HCT116 (cell line): ENCODE measurements around the gene RTL10. TPM values are rescaled to one million over a fixed set of nuclear protein-coding genes. Genes with fewer than 3 reads are reported as not detected.

Experiments
- ATAC-seq: fragments of 200-7000 bp; cut with Tn5 transposase; 2 replicates; pipeline ENCODE4 v1.9.1; 2020; ENCODE audit warnings: mild to moderate bottlenecking, moderate library complexity
- BruUV-seq: library from RNA; stranded (reverse); fragments of 400-500 nt; replicated peaks from 2 replicates; lab custom pipeline; 2021; lab: Mats Ljungman, UMichigan
- CTCF ChIA-PET: fragments of 300-600 bp; sonication (Branson Sonifier 250); formaldehyde crosslinking; loops from one replicate; lab custom pipeline; 2021; ENCODE audit warnings: antibody characterized with exemption; lab: Charles Lee
- POLR2A ChIA-PET: fragments of 300-600, 350-600 bp; sonication (Branson Sonifier 250); formaldehyde crosslinking; loops from one replicate; lab custom pipeline; 2021; ENCODE audit warnings: antibody characterized with exemption; lab: Charles Lee
- RAD21 ChIA-PET, 2 experiments: fragments of 300-600 bp; sonication (Branson Sonifier 250); formaldehyde crosslinking; loops; one replicate each; lab custom pipeline; 2023; ENCODE audit warnings: low total read pairs in 2 of 2; ENCODE audit not compliant: uncharacterized antibody in 2 of 2, unreplicated experiment in 2 of 2, low non-redundant PET in 1 of 2; lab: Charles Lee
- DNase-seq: peaks from one replicate; pipeline ENCODE4 v3.0.0-alpha.2; 2010; ENCODE audit warnings: low read depth, low spot score
- H2AFZ ChIP-seq: fragments of 200-600 bp; shearing (Covaris generic), sonication (generic); 2 replicates; pipeline ENCODE4 v1.6.1; 2017; ENCODE audit warnings: low read depth, mixed run types, mixed read lengths, antibody characterized with exemption, low read length; ENCODE audit not compliant: poor library complexity, severe bottlenecking
- H3K27ac ChIP-seq: 2 replicates; pipeline ENCODE4 v1.5.1; 2012; ENCODE audit warnings: low read depth, low read length
- H3K27me3 ChIP-seq: fragments of 200-600 bp; sonication (generic); 2 replicates; pipeline ENCODE4 v1.6.1; 2016; ENCODE audit warnings: mixed run types, low read length, mixed read lengths; ENCODE audit not compliant: insufficient read depth
- H3K36me3 ChIP-seq, 2 experiments: fragments of 200-500 bp in 1 of 2; fragments of 200-600 bp in 1 of 2; sonication (Bioruptor generic) in 1 of 2; sonication (generic) in 1 of 2; 2 replicates each; pipeline versions ENCODE4 v1.5.1 to v1.6.1; 2014 to 2016; ENCODE audit warnings: low read length in 2 of 2, inconsistent platforms in 1 of 2, mixed read lengths in 1 of 2, mixed run types in 1 of 2; ENCODE audit not compliant: insufficient read depth in 2 of 2, control insufficient read depth in 1 of 2
- H3K4me1 ChIP-seq, 2 experiments: fragments of 200-600 bp in 1 of 2; sonication (generic) in 1 of 2; 2 replicates each; pipeline versions ENCODE4 v1.5.1 to v1.6.1; 2012 to 2017; ENCODE audit warnings: low read length in 2 of 2, inconsistent platforms in 1 of 2, mild to moderate bottlenecking in 1 of 2, mixed read lengths in 1 of 2, mixed run types in 1 of 2, moderate library complexity in 1 of 2; ENCODE audit not compliant: insufficient read depth in 2 of 2, control insufficient read depth in 1 of 2
- H3K4me2 ChIP-seq: fragments of 200-600 bp; sonication (generic); 2 replicates; pipeline ENCODE4 v1.6.1; 2017; ENCODE audit warnings: mixed run types, low read length, mixed read lengths
- H3K4me3 ChIP-seq, 2 experiments: fragments of 200-600 bp in 1 of 2; sonication (generic) in 1 of 2; replicated peaks in 1 of 2; 2 replicates each; pipeline ENCODE4 v1.5.1; 2011 to 2016; ENCODE audit warnings: low read length in 2 of 2, control low read depth in 1 of 2, low read depth in 1 of 2, mild to moderate bottlenecking in 1 of 2, mixed read lengths in 1 of 2, mixed run types in 1 of 2
- H3K79me2 ChIP-seq: fragments of 200-600 bp; sonication (generic); 2 replicates; pipeline ENCODE4 v1.6.1; 2017; ENCODE audit warnings: mild to moderate bottlenecking, mixed run types, low read length, moderate library complexity, mixed read lengths; ENCODE audit not compliant: insufficient read depth
- H3K9ac ChIP-seq: fragments of 200-600 bp; sonication (generic); 2 replicates; pipeline ENCODE4 v1.6.1; 2016; ENCODE audit warnings: low read length, mixed read lengths
- H3K9me2 ChIP-seq: fragments of 200-600 bp; sonication (generic), shearing (Covaris generic); 2 replicates; pipeline ENCODE4 v1.6.1; 2017; ENCODE audit warnings: mixed run types, mild to moderate bottlenecking, moderate library complexity; ENCODE audit not compliant: insufficient read depth
- H3K9me3 ChIP-seq, 2 experiments: fragments of 200-500 bp in 1 of 2; fragments of 200-600 bp in 1 of 2; sonication (Bioruptor generic) in 1 of 2; sonication (generic) in 1 of 2; 2 replicates each; pipeline ENCODE4 v1.6.1; 2014 to 2017; ENCODE audit warnings: low read length in 2 of 2, mixed read lengths in 2 of 2, inconsistent platforms in 1 of 2, low read depth in 1 of 2, mild to moderate bottlenecking in 1 of 2, mixed run types in 1 of 2, moderate library complexity in 1 of 2; ENCODE audit not compliant: control insufficient read depth in 1 of 2, insufficient read depth in 1 of 2
- H4K20me1 ChIP-seq: fragments of 200-600 bp; sonication (generic), shearing (Covaris generic); 2 replicates; pipeline ENCODE4 v1.6.1; 2017; ENCODE audit warnings: mixed run types, mild to moderate bottlenecking, moderate library complexity; ENCODE audit not compliant: insufficient read depth
- CBX3 ChIP-seq: IDR thresholded peaks from 2 replicates; pipeline ENCODE4 v1.6.1; 2012; ENCODE audit warnings: low read depth
- CEBPB ChIP-seq: IDR thresholded peaks from 2 replicates; pipeline ENCODE4 v1.6.1; 2012; ENCODE audit warnings: low read depth
- EGR1 ChIP-seq: IDR thresholded peaks from 2 replicates; pipeline ENCODE4 v1.6.1; 2012; ENCODE audit warnings: low read depth
- ELF1 ChIP-seq: IDR thresholded peaks from 2 replicates; pipeline ENCODE4 v1.6.1; 2012; ENCODE audit warnings: low read depth, borderline replicate concordance
- EZH2phosphoT487 ChIP-seq: fragments of 200-600 bp; IDR thresholded peaks from 2 replicates; pipeline ENCODE4 v1.6.1; 2018; ENCODE audit warnings: antibody characterized with exemption, borderline replicate concordance
- FOSL1 ChIP-seq: IDR thresholded peaks from 2 replicates; pipeline ENCODE4 v1.6.1; 2012; ENCODE audit warnings: low read depth
- MAX ChIP-seq: IDR thresholded peaks from 2 replicates; pipeline ENCODE4 v1.6.1; 2012
- POLR2A ChIP-seq: IDR thresholded peaks from 2 replicates; pipeline ENCODE4 v1.7.0; 2011; ENCODE audit warnings: borderline replicate concordance; ENCODE audit not compliant: insufficient read depth, insufficient read length; ENCODE audit errors: extremely low read depth
- POLR2AphosphoS5 ChIP-seq: IDR thresholded peaks from 2 replicates; pipeline ENCODE4 v1.6.1; 2011; ENCODE audit warnings: mild to moderate bottlenecking, low read depth, low read length, moderate library complexity
- SIN3A ChIP-seq: IDR thresholded peaks from 2 replicates; pipeline ENCODE4 v1.6.1; 2012; ENCODE audit warnings: low read depth
- SP1 ChIP-seq: IDR thresholded peaks from 2 replicates; pipeline ENCODE4 v1.6.1; 2012; ENCODE audit warnings: low read depth
- SRF ChIP-seq: IDR thresholded peaks from 2 replicates; pipeline ENCODE4 v1.6.1; 2012; ENCODE audit warnings: low read depth
- TCF7L2 ChIP-seq: IDR thresholded peaks from 2 replicates; pipeline ENCODE4 v1.7.0; 2011; ENCODE audit warnings: borderline replicate concordance, inconsistent platforms; ENCODE audit not compliant: insufficient read depth, insufficient read length; ENCODE audit errors: extremely low read depth
- ZFX ChIP-seq: fragments of 450-650 bp; IDR thresholded peaks from 2 replicates; pipeline ENCODE4 v1.6.1; 2017
- intact Hi-C: fragments of 100-400 bp; cut with micrococcal nuclease; formaldehyde crosslinking; loops from 2 replicates; pipeline ENCODE4 v1.10.0; 2022
- total RNA-seq: library from RNA; stranded (reverse); gene quantifications from one replicate; pipeline ENCODE4 v1.2.1, GENCODE V29; 2021; ENCODE audit not compliant: unreplicated experiment
- TF ChIP-seq, protein P1 (sequence below): IDR thresholded peaks from 2 replicates; pipeline ENCODE4 v1.6.1; 2012; ENCODE audit warnings: low read depth
- TF ChIP-seq, protein P2 (sequence below), 3 experiments: fragments of 200-600 bp in 1 of 3; sonication (generic) in 1 of 3; IDR thresholded peaks in 2 of 3; conservative IDR thresholded peaks in 1 of 3; 2 replicates each; pipeline ENCODE4 v1.5.1; 2012 to 2017; ENCODE audit warnings: low read depth in 2 of 3, low read length in 2 of 3, antibody characterized with exemption in 1 of 3, borderline replicate concordance in 1 of 3, control low read depth in 1 of 3, mild to moderate bottlenecking in 1 of 3, mixed read lengths in 1 of 3, mixed run types in 1 of 3, moderate library complexity in 1 of 3; ENCODE audit not compliant: insufficient read depth in 1 of 3
- TF ChIP-seq, protein P3 (sequence below): IDR thresholded peaks from 2 replicates; pipeline ENCODE4 v1.6.1; 2012

The RTL10 gene
- total RNA-seq, 1 experiment from 2014 or later, result 24.6 TPM

GRCh38 chr22:19892257-19892879, 37.7 kb upstream of the RTL10 start:
- no peak for TF ChIP-seq ZFX
- no peak for TF ChIP-seq FOSL1
- no peak for TF ChIP-seq EGR1
- no peak for TF ChIP-seq MAX
- no peak for TF ChIP-seq SIN3A
- no peak for TF ChIP-seq ELF1
- TF ChIP-seq, protein P1, sequence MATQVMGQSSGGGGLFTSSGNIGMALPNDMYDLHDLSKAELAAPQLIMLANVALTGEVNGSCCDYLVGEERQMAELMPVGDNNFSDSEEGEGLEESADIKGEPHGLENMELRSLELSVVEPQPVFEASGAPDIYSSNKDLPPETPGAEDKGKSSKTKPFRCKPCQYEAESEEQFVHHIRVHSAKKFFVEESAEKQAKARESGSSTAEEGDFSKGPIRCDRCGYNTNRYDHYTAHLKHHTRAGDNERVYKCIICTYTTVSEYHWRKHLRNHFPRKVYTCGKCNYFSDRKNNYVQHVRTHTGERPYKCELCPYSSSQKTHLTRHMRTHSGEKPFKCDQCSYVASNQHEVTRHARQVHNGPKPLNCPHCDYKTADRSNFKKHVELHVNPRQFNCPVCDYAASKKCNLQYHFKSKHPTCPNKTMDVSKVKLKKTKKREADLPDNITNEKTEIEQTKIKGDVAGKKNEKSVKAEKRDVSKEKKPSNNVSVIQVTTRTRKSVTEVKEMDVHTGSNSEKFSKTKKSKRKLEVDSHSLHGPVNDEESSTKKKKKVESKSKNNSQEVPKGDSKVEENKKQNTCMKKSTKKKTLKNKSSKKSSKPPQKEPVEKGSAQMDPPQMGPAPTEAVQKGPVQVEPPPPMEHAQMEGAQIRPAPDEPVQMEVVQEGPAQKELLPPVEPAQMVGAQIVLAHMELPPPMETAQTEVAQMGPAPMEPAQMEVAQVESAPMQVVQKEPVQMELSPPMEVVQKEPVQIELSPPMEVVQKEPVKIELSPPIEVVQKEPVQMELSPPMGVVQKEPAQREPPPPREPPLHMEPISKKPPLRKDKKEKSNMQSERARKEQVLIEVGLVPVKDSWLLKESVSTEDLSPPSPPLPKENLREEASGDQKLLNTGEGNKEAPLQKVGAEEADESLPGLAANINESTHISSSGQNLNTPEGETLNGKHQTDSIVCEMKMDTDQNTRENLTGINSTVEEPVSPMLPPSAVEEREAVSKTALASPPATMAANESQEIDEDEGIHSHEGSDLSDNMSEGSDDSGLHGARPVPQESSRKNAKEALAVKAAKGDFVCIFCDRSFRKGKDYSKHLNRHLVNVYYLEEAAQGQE, result no peak
- no peak for TF ChIP-seq SRF
- TF ChIP-seq, protein P2, sequence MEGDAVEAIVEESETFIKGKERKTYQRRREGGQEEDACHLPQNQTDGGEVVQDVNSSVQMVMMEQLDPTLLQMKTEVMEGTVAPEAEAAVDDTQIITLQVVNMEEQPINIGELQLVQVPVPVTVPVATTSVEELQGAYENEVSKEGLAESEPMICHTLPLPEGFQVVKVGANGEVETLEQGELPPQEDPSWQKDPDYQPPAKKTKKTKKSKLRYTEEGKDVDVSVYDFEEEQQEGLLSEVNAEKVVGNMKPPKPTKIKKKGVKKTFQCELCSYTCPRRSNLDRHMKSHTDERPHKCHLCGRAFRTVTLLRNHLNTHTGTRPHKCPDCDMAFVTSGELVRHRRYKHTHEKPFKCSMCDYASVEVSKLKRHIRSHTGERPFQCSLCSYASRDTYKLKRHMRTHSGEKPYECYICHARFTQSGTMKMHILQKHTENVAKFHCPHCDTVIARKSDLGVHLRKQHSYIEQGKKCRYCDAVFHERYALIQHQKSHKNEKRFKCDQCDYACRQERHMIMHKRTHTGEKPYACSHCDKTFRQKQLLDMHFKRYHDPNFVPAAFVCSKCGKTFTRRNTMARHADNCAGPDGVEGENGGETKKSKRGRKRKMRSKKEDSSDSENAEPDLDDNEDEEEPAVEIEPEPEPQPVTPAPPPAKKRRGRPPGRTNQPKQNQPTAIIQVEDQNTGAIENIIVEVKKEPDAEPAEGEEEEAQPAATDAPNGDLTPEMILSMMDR (IDR thresholded peaks at IDR 0.05 in 2 of 3, conservative IDR thresholded peaks at IDR 0.05 in 1 of 3; ENCODE audit: borderline replicate concordance in 1 of 3, insufficient read depth in 1 of 3, low read depth in 2 of 3, low read length in 2 of 3), result no peak
- TF ChIP-seq EZH2phosphoT487, result no peak
- TF ChIP-seq CBX3, result no peak
- TF ChIP-seq, protein P3, sequence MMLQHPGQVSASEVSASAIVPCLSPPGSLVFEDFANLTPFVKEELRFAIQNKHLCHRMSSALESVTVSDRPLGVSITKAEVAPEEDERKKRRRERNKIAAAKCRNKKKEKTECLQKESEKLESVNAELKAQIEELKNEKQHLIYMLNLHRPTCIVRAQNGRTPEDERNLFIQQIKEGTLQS, result no peak
- TF ChIP-seq SP1, result no peak
- no peak for TF ChIP-seq POLR2AphosphoS5
- no peak for TF ChIP-seq TCF7L2
- TF ChIP-seq CEBPB, result no peak
- no peak for TF ChIP-seq POLR2A
- no peak for DNase-seq
- no peak overlapping the region for H3K4me3 ChIP-seq
- intact Hi-C loops, result no loop called here
- 0 out of 2 replicates have a peak overlapping the region, but pooled peaks have one; percentile 35 for H3K9ac ChIP-seq
- no peak overlapping the region for H3K27ac ChIP-seq
- POLR2A ChIA-PET, result no interaction called here
- H3K27me3 ChIP-seq, result no peaks in the 10 kb centered on the region
- RAD21 ChIA-PET, result no interaction called here
- no peaks in the 10 kb centered on the region for H3K36me3 ChIP-seq
- no TSS peak for BruUV-seq
- H2AFZ ChIP-seq, result no peak overlapping the region
- H3K9me2 ChIP-seq, result no peaks in the 10 kb centered on the region
- ATAC-seq, result no peak
- H4K20me1 ChIP-seq, result no peaks in the 10 kb centered on the region
- H3K79me2 ChIP-seq, result no peaks in the 10 kb centered on the region
- H3K4me2 ChIP-seq, result peak overlapping the region; percentile 73; the same call in 1 of the 2 replicates
- CTCF ChIA-PET, result no interaction called here
- no peaks in the 10 kb centered on the region for H3K9me3 ChIP-seq
- H3K4me1 ChIP-seq, result peaks cover 17 to 33% of the 10 kb centered on the region in 2 experiments
